Measurements from ENCODE around the gene NEAT1. TPM values are rescaled to one million over a fixed set of nuclear protein-coding genes. Genes with fewer than 3 reads are reported as not detected.

Gene NEAT1
- total and polyA plus RNA-seq, 2 experiments from 2014 or later: 50.7 to 74.3 TPM

DNA sequence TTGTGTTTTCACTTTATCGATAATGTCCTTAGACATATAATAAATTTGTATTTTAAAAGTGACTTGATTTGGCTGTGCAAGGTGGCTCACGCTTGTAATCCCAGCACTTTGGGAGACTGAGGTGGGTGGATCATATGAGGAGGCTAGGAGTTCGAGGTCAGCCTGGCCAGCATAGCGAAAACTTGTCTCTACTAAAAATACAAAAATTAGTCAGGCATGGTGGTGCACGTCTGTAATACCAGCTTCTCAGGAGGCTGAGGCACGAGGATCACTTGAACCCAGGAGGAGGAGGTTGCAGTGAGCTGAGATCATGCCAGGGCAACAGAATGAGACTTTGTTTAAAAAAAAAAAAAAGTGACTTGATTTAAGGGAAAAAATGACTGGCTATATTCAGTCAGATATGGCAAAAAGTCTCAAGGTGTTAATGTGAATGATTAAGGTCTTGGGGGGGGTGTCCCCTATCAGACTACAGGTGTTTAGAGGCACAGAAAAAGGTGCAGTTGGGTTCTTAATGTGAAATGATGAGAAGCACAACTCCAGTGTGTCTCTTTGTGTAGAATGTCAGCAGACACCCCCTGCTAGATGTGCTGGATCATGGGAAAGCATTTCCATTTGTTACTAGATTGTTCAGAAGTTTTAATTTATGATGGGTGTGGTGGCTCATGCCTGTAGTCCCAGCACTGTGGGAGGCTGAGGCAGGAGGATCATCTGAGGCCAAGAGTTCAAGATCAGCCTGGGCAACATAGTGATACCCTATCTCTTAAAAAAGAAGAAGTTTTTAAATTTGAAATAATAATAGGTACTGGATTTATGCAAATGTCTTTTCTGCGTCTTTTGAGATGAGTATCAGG lies 17.0 kb downstream of the NEAT1 start:
- Histone ChIP-seq H3K79me2 (ENCODE audit: insufficient read depth) (peaks cover 97% of the 10 kb centered on the region), H3K4me1 (ENCODE audit: insufficient read depth) (peaks cover 70% of the 10 kb centered on the region), H3K4me2 (ENCODE audit: unreplicated experiment) (peak overlapping the region; percentile 42), H2AFZ (no peak overlapping the region), H3K36me3 (ENCODE audit: low read depth) (peaks cover 56% of the 10 kb centered on the region), H3K9me3 (ENCODE audit: low read depth) (no peaks in the 10 kb centered on the region), H3K9me2 (ENCODE audit: insufficient read depth) (no peaks in the 10 kb centered on the region), H3K27me3 (replicated peaks; ENCODE audit: insufficient read depth) (no peaks in the 10 kb centered on the region), H3F3A (ENCODE audit: insufficient read depth) (peaks cover 99% of the 10 kb centered on the region), H4K20me1 (ENCODE audit: insufficient read depth) (peaks cover 59% of the 10 kb centered on the region), H3K27ac (peak overlapping the region; percentile 100), H3K9ac (peak overlapping the region; percentile 100), H3K4me3 (peak overlapping the region; percentile 48)
- peak; percentile 58 for DNase-seq
- in situ Hi-C loops (cut with MboI): no loop called here
- 71 to 73% methylated on average over 7 of the region's 7 CpGs for WGBS, 2 experiments (ENCODE audit: low coverage in 1 of 2, low lambda C conversion rate in 2 of 2, missing lambda C conversion rate in 2 of 2)
- TF ChIP-seq EZH2phosphoT487 (IDR thresholded peaks at IDR 0.05; ENCODE audit: insufficient read depth, low read depth) (no peak), EZH2 (IDR thresholded peaks at IDR 0.05; ENCODE audit: insufficient read depth, poor library complexity, severe bottlenecking) (no peak)

DNA sequence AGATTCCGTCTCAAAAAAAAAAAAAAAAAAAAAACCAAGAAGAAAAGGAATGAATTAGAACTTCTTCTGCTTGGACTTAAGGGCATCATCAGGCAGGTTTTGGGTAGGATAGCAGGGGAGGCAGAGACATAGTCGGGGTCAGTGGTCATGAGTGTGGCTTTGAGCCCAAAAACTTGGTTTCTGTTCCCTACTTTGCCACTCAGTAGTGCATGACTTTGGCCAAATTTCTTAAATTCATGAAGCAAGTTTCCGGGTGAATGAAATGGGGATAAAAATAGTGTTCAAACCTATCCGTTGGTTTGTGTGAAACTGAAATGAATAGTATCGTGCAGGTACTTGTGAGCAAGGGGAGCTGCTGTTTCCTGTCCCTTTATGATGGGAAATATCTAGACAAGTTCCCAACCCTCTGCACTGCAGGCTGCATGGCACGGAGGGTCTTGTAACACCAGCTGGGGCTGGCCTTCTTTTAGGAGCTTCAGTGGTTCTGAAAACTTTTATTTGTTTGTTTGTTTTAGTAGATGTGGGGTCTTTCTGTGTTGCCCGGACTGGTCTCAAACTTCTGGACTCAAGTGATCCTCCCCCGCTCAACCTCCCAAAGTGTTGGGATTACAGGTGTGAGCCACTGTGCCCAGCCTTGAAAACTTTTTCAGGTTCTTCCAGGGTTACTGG lies 18.4 kb downstream of the NEAT1 start:
- peaks cover 99% of the 10 kb centered on the region for H3F3A ChIP-seq (ENCODE audit: insufficient read depth)
- H3K4me3 ChIP-seq: 0 out of 2 replicates have a peak overlapping the region, but pooled peaks have one; percentile 17
- peak overlapping the region; percentile 100 for H3K27ac ChIP-seq
- DNase-seq: peak; percentile 65
- H3K36me3 ChIP-seq (ENCODE audit: low read depth): peaks cover 42% of the 10 kb centered on the region
- H3K4me1 ChIP-seq (ENCODE audit: insufficient read depth): peaks cover 59% of the 10 kb centered on the region
- H3K79me2 ChIP-seq (ENCODE audit: insufficient read depth): peaks cover 94% of the 10 kb centered on the region
- in situ Hi-C loops (cut with MboI): no loop called here
- H3K9me3 ChIP-seq (ENCODE audit: low read depth): no peaks in the 10 kb centered on the region
- 29 to 31% methylated on average over 8 of the region's 8 CpGs for WGBS, 2 experiments (ENCODE audit: low coverage in 1 of 2, low lambda C conversion rate in 2 of 2, missing lambda C conversion rate in 2 of 2)
- TF ChIP-seq EZH2phosphoT487 (IDR thresholded peaks at IDR 0.05; ENCODE audit: insufficient read depth, low read depth) (0 out of 2 replicates have a peak, but pooled peaks have one; percentile 13), EZH2 (IDR thresholded peaks at IDR 0.05; ENCODE audit: insufficient read depth, poor library complexity, severe bottlenecking) (no peak)
- no peaks in the 10 kb centered on the region for H3K9me2 ChIP-seq (ENCODE audit: insufficient read depth)
- H3K4me2 ChIP-seq (ENCODE audit: unreplicated experiment): peak overlapping the region; percentile 14
- peak overlapping the region; percentile 100 for H3K9ac ChIP-seq
- no peak overlapping the region for H2AFZ ChIP-seq
- H4K20me1 ChIP-seq (ENCODE audit: insufficient read depth): peaks cover 46% of the 10 kb centered on the region; the same call in 1 of the 2 replicates
- H3K27me3 ChIP-seq (replicated peaks; ENCODE audit: insufficient read depth): no peaks in the 10 kb centered on the region

DNA sequence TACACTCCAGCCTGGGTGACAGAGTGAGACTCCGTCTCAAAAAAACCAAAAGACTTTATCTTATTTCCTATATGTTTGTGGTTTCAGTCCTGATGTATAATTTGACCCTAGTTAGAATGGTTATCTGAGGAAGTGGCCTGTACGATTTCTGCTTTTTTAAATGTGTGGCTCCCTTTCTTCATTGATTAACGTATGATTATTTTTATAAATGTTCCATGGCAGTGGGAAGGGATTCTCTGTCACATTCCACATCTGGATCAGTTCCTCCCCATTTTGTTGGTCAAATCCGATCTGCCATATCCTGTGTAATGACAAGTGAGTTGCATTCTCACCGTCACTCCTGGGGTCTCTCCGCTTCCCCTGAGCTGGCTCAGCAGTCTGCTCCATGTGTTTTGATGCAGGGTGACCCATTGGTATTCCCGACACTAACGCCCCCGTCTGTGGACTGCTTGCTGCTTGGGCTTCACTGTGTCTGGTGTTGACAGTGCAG lies 20.3 kb downstream of the NEAT1 start:
- 43 to 47% methylated on average over 9 of the region's 9 CpGs for WGBS, 2 experiments (ENCODE audit: low coverage in 1 of 2, low lambda C conversion rate in 2 of 2, missing lambda C conversion rate in 2 of 2)
- Histone ChIP-seq H2AFZ (no peak overlapping the region), H3K9me3 (ENCODE audit: low read depth) (no peaks in the 10 kb centered on the region), H4K20me1 (ENCODE audit: insufficient read depth) (peaks cover 38% of the 10 kb centered on the region; the same call in 1 of the 2 replicates), H3F3A (ENCODE audit: insufficient read depth) (peaks cover 100% of the 10 kb centered on the region), H3K79me2 (ENCODE audit: insufficient read depth) (peaks cover 96% of the 10 kb centered on the region), H3K36me3 (ENCODE audit: low read depth) (peaks cover 27% of the 10 kb centered on the region), H3K4me3 (peak overlapping the region; percentile 8; the same call in 1 of the 2 replicates), H3K4me1 (ENCODE audit: insufficient read depth) (peaks cover 62% of the 10 kb centered on the region), H3K27ac (peak overlapping the region; percentile 100), H3K4me2 (ENCODE audit: unreplicated experiment) (peak overlapping the region; percentile 10), H3K9me2 (ENCODE audit: insufficient read depth) (no peaks in the 10 kb centered on the region), H3K9ac (peak overlapping the region; percentile 100), H3K27me3 (replicated peaks; ENCODE audit: insufficient read depth) (no peaks in the 10 kb centered on the region)
- TF ChIP-seq EZH2 (IDR thresholded peaks at IDR 0.05; ENCODE audit: insufficient read depth, poor library complexity, severe bottlenecking): no peak
- no peak for TF ChIP-seq EZH2phosphoT487 (IDR thresholded peaks at IDR 0.05; ENCODE audit: insufficient read depth, low read depth)
- DNase-seq: peak; percentile 59
- in situ Hi-C loops (cut with MboI): no loop called here

DNA sequence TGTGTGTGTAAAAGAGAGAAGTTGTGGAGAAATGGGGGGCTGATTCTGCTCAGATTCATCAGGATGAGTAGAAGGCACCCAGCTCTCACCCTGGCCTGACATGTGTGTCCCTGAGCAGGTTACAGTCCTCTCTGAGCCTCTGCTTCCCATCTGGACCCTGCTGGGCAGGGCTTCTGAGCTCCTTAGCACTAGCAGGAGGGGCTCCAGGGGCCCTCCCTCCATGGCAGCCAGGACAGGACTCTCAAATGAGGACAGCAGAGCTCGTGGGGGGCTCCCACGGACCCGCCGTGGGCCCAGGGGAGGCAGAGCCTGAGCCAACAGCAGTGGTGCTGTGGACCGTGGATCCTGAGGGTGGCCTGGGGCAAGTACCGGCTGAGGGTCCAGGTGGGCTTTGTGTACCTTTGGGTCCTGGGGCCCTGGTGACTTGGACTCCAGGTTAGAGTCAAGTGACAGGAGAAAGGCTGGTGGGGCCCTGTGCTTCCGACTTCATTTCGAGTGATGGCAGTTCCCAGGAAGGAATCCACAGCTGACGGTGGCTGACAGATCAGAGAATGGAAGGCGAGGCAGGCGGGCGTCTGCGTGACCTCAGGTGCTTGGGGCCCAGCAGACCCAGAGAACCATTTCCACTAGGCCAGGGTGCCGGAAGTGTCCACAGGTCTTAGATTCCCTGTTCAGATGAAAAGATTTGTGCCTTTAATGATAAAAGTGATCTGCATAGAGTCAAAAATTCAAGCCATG lies 21.9 kb downstream of the NEAT1 start:
- DNase-seq: peak; percentile 50
- peaks cover 63% of the 10 kb centered on the region for H3K4me1 ChIP-seq (ENCODE audit: insufficient read depth)
- H2AFZ ChIP-seq: no peak overlapping the region
- in situ Hi-C loops (cut with MboI): no loop called here
- H3K4me2 ChIP-seq (ENCODE audit: unreplicated experiment): no peak overlapping the region
- WGBS, 2 experiments (ENCODE audit: low coverage in 1 of 2, low lambda C conversion rate in 2 of 2, missing lambda C conversion rate in 2 of 2): 76 to 84% methylated on average over 14 of the region's 14 CpGs
- peaks cover 100% of the 10 kb centered on the region for H3F3A ChIP-seq (ENCODE audit: insufficient read depth)
- no peaks in the 10 kb centered on the region for H3K9me3 ChIP-seq (ENCODE audit: low read depth)
- H3K27ac ChIP-seq: peak overlapping the region; percentile 100
- TF ChIP-seq EZH2phosphoT487 (IDR thresholded peaks at IDR 0.05; ENCODE audit: insufficient read depth, low read depth): no peak
- TF ChIP-seq EZH2 (IDR thresholded peaks at IDR 0.05; ENCODE audit: insufficient read depth, poor library complexity, severe bottlenecking): no peak
- H3K9me2 ChIP-seq (ENCODE audit: insufficient read depth): no peaks in the 10 kb centered on the region
- H3K4me3 ChIP-seq: no peak overlapping the region
- H3K27me3 ChIP-seq (replicated peaks; ENCODE audit: insufficient read depth): no peaks in the 10 kb centered on the region
- H4K20me1 ChIP-seq (ENCODE audit: insufficient read depth): peaks cover 25% of the 10 kb centered on the region; the same call in 1 of the 2 replicates
- peaks cover 96% of the 10 kb centered on the region for H3K79me2 ChIP-seq (ENCODE audit: insufficient read depth)
- H3K9ac ChIP-seq: peak overlapping the region; percentile 100
- peaks cover 13% of the 10 kb centered on the region; the same call in 1 of the 2 replicates for H3K36me3 ChIP-seq (ENCODE audit: low read depth)
